ENCODE measurements around the gene HYDIN.

GRCh38 chr16:71201556-71201955 lies 29.0 kb downstream of the HYDIN start:
- TF ChIP-seq CTCF (IDR thresholded peaks at IDR 0.05) (no peak), POLR2A (IDR thresholded peaks at IDR 0.05) (no peak), POLR2AphosphoS5 (IDR thresholded peaks at IDR 0.05) (no peak), EP300 (IDR thresholded peaks at IDR 0.05; ENCODE audit: low read depth) (no peak)
